ENCODE data around the gene LRRC40.

- TF ChIP-seq CTCF (IDR thresholded peaks at IDR 0.05): no peak
- no peak for TF ChIP-seq POLR2A (IDR thresholded peaks at IDR 0.05)
- no peak for TF ChIP-seq POLR2AphosphoS5 (IDR thresholded peaks at IDR 0.05)
These were observed 1.2 kb downstream of the LRRC40 start for GRCh38 chr1:70204139-70204538.

All from sigmoid colon (tissue), 4 donors.